HL-60/S4 treated with phorbol 12-myristate 13-acetate at 8.2 ng/mL for 4 days and 3 days (cell line): ENCODE measurements around the gene LMNB1.
"Not testable (repeated sequence)": the region's sequence is repeated elsewhere in the genome, so short reads cannot be mapped to it uniquely, and the experiment has no call there.

Experiments
- in situ Hi-C: fragments of 300-500 bp; cut with MboI; formaldehyde crosslinking; loops from 2 replicates; pipeline ENCODE4 v1.15.0; 2022; ENCODE audit warnings: low sequenced_read_pairs

The LMNB1 gene

GRCh38 chr5:126818736-126819135, 41.8 kb downstream of the LMNB1 start:
- in situ Hi-C loops: no loop called here

- in situ Hi-C loops: no loop called here
Observed at GRCh38 chr5:126819253-126819652, 42.3 kb downstream of the LMNB1 start.

- in situ Hi-C loops: no loop called here
Observed at GRCh38 chr5:126826619-126827215, 49.8 kb downstream of the LMNB1 start.

- in situ Hi-C loops: no loop called here
Observed at GRCh38 chr5:126829098-126829497, 52.2 kb downstream of the LMNB1 start.

GRCh38 chr5:126830061-126830460, 53.1 kb downstream of the LMNB1 start:
- in situ Hi-C loops: no loop called here

- in situ Hi-C loops: no loop called here
Observed at GRCh38 chr5:126831156-126831555, 54.2 kb downstream of the LMNB1 start.

GRCh38 chr5:126836778-126837177, 59.8 kb downstream of the LMNB1 start:
- in situ Hi-C loops: no loop called here

GRCh38 chr5:126837242-126837641, 60.3 kb downstream of the LMNB1 start:
- in situ Hi-C loops: no loop called here

- in situ Hi-C loops: no loop called here
Observed at GRCh38 chr5:126837906-126838539, 61.1 kb downstream of the LMNB1 start.

GRCh38 chr5:126839407-126839806, 62.5 kb downstream of the LMNB1 start:
- in situ Hi-C loops: not testable (repeated sequence)

- in situ Hi-C loops: not testable (repeated sequence)
Observed at GRCh38 chr5:126843375-126843774, 66.4 kb downstream of the LMNB1 start.

GRCh38 chr5:126845470-126846070, 68.6 kb downstream of the LMNB1 start:
- in situ Hi-C loops: not testable (repeated sequence)

GRCh38 chr5:126846344-126846743, 69.4 kb downstream of the LMNB1 start:
- in situ Hi-C loops: no loop called here

- in situ Hi-C loops: no loop called here
Observed at GRCh38 chr5:126846744-126847455, 70.0 kb downstream of the LMNB1 start.

- in situ Hi-C loops: no loop called here
Observed at GRCh38 chr5:126847456-126847820, 70.5 kb downstream of the LMNB1 start.

- in situ Hi-C loops: no loop called here
Observed at GRCh38 chr5:126847826-126848251, 70.9 kb downstream of the LMNB1 start.

- in situ Hi-C loops: no loop called here
Observed at GRCh38 chr5:126848253-126848652, 71.3 kb downstream of the LMNB1 start.

GRCh38 chr5:126849101-126849678, 72.3 kb downstream of the LMNB1 start:
- in situ Hi-C loops: no loop called here

GRCh38 chr5:126851501-126852011, 74.6 kb downstream of the LMNB1 start:
- in situ Hi-C loops: no loop called here

- in situ Hi-C loops: no loop called here
Observed at GRCh38 chr5:126852091-126852571, 75.2 kb downstream of the LMNB1 start.

GRCh38 chr5:126852841-126853271, 75.9 kb downstream of the LMNB1 start:
- in situ Hi-C loops: no loop called here
